ENCODE data around the gene TPRG1L.

Gene TPRG1L

DNA sequence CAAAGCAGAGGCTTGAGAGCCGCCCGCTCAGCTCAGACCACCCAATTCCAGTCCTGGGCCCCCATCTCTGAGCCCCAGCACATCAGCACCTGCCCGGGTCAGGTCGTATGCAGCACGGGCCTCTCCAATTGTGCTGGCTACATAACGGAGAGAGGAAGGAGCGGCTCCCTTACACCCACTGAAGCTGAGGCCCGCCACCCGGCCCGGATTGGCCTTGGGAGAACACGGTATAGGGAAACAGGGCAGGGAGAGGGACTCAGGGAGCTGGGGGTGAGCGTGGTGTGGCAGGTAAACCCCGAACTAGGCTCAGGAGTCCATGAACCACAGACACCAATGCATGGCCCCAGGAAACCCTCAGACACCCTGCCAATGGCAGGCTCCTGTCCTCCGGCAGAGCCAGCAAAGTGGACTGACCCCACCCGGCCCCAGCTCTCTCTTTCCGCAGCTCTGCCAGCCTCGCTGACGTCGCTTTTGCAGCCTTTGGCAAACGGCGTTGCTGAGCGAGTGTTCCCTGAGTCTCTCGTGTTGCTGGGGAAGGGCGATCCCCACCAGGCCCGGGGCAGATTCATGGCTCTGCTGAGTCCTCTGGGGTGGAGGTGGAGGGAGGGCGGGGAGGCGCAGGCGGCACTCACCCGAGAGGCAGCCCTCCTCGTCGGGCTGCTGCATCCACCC, 30.0 kb upstream of the TPRG1L start:
- DNase-seq, result no peak

- no peak for DNase-seq
Observed at GRCh38 chr1:3595949-3596348, 28.9 kb upstream of the TPRG1L start.

DNA sequence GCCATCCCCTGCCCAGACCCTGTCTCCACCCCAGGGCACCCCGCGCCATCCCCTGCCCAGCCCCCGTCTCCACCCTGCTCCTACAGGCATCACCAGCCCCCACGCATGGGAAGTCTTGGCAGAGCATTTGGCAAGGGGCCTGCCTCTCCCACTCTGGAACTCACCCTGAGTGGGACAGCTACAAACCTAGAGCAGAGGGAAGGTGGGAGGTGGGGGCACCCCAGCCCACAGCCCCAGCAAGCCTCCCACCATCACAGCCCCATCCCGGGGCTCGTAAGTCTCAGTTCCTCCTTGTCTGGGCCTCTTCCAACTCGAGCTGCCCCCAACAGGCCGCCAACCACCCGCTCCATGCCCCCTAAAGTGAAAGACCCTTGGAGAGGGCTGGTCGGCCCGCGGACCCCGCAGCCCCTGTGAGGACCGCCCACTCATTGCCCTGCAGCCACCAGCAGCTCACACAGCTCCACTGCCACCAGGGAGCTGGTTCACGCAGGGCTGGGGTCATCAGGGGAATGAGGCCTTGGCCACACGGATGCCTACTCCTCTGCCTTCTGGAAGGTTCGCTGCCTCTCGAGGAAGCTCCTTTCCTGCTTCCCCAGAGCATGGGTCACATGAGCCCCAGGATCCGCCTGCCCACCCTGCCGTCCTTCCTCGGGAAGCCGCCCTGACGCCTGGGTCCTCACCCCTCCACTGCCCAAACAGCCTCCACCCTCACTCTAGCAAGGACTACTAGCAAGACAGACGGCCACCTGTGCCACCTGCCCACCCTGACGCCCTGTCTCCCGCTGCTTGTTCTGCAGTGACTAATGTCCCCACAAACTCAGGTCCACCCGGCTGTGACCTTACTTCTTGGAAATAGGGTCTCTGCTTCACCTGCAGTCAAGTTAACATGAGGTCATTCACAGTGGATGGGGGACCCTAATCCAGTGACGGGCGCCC, 27.9 kb upstream of the TPRG1L start:
- no peak for DNase-seq

DNA sequence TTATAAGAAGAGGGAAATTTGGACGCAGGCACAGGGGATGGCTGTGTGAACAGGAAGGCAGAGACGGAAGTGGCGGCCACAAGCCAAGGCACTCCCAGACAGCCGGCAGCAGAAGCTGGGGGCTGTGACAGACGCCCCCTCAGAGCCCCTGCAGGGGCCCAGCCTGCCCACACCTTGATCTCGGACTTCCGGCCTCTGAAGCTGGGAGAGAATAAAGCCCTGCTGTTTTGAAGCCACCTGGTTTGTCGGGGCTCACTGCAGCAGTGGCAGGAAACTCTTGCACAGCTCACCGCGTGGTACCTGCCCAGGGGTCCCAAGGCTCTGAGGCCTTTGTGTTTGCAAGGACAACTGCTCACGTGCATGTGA, 27.2 kb upstream of the TPRG1L start:
- peak; percentile 82 for DNase-seq

DNA sequence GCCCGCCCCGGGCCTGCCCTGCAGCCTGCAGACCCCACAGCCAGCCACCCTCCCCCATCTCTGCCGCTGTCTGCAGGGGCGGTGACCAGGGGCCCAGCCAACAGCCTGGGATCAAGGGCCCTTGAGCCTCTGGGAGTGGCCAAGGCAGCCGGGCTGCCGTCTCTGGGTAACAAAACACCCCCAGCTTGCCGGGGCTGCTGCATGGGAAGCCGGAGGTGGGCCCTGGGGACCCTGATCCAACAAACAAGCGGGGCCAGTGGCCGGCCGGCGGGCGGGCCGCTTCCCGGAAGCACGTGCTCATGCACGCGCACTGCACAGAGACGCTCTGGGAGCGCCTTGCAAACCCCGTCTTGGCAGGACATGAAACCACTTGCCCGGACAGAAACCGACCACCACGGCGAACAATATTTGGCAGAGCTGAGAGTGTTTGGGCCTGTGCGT, 26.7 kb upstream of the TPRG1L start:
- peak; percentile 78 for DNase-seq

DNA sequence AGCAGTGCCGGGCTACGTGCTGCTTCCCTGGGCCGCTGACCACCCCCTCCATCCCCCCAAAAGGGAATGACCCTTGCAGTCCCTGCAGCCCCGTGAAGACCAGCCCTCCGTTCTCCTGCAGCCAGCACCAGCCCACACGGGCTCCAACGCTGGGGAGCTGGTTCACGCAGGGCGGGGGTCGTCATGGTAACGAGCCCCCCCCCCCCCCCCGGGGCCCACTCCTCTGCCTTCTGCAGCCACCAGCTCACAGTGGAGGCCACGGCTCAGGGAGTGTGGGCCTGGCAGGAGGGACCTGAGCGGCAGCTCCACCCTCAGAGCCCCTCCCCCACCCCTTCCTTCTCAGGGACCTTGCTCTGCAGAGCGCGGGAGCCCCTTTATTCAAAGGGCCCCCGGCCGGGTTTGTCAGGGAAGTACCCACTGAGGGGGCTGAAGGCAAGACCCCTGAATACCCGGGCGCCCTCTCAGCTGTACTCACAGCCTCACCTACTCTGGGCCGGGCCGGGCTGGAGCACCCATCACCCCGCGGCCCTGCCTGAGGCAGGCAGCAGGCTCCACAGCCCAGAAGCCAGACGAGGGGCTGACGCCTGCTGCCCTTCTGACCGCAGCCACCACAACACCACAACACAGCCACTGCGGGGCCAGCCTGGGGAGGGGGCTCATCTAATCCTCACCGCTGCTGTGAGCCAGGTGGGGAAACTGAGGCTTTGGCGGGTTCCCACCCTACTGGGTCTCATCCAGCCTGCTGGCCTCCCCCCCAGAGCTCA, 26.1 kb upstream of the TPRG1L start:
- peak; percentile 73 for DNase-seq

GRCh38 chr1:3599286-3599811, 25.5 kb upstream of the TPRG1L start:
- no peak for DNase-seq

GRCh38 chr1:3599816-3600215, 25.0 kb upstream of the TPRG1L start:
- no peak for DNase-seq

GRCh38 chr1:3600354-3600753, 24.5 kb upstream of the TPRG1L start:
- DNase-seq, result no peak

DNA sequence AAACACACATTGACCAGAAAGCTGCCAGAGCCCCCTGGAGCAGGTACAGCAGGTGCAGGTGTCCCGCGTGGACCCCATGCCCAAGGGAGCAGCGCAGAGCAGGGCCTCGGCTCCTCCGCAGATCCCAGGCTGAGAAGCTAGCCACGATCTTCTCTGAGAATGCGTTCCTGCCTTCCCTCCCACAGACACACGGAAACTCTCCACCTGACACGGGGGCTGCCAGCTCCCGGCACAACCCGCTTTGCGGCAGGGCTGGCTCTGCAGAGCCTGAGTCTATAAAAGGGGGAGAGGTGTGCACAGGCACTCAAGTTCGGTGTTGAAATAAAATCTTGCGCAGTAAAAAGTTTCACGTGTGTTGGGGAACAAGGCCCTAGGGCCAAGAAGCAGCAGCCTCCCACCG, 23.1 kb upstream of the TPRG1L start:
- DNase-seq, result no peak

GRCh38 chr1:3602375-3602774, 22.4 kb upstream of the TPRG1L start:
- DNase-seq, result no peak

- DNase-seq, result no peak
Observed at GRCh38 chr1:3603156-3603555, 21.7 kb upstream of the TPRG1L start.

GRCh38 chr1:3603571-3604467, 21.0 kb upstream of the TPRG1L start:
- no peak for DNase-seq

GRCh38 chr1:3604468-3604974, 20.3 kb upstream of the TPRG1L start:
- no peak for DNase-seq

DNA sequence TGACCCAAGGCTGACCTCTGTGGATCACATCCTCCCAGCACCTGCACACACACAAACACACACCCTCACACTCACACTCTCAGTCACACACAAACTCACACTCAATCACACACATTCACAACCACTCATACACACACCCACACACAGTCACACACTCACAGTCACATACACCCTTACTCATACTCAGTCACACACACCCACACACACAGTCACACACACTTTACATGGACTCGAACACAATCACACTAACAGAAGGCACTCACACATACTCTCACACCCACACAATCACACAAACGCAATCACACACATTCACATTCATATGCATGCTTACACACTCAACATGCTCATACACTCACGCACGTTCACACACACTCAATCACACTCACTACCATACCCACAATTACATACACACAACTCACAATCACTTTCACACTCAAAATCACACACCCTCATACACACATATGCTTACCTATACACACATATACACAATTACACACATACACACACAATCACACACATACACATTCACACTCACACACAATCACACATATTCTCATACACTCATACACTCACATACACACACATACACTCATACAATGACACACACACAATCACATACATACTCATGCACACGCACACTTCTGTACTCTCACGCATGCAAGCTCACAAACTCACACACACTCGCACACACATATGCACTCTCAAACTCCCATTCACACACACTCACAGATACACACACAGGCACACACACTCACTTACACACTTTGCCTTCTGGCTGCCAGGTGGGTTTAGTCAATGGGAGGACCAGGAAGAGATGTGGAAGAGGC, 19.6 kb upstream of the TPRG1L start:
- no peak for DNase-seq

- no peak for DNase-seq
Observed at GRCh38 chr1:3606779-3607702, 17.8 kb upstream of the TPRG1L start.

GRCh38 chr1:3607703-3608065, 17.1 kb upstream of the TPRG1L start:
- DNase-seq, result no peak

DNA sequence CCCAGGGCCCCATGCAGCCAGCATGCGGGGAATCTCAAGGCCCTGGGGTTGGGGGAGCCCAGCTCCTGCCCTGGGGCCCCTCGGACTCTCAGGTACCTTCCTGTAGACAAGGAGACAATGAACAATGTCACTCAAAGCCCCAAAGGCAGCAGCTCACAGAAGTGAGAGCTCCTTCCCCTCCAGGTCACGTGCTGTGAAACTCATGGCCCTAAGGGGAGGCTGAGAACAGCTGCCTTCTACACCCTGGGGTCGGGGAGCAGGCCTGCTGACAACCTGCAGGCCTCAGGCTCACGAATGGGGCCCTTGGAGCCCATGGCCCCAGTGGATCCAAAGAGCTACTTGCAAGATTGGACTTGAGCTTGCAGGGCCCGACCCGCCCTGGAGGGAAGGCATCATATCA, 16.7 kb upstream of the TPRG1L start:
- DNase-seq, result no peak

DNA sequence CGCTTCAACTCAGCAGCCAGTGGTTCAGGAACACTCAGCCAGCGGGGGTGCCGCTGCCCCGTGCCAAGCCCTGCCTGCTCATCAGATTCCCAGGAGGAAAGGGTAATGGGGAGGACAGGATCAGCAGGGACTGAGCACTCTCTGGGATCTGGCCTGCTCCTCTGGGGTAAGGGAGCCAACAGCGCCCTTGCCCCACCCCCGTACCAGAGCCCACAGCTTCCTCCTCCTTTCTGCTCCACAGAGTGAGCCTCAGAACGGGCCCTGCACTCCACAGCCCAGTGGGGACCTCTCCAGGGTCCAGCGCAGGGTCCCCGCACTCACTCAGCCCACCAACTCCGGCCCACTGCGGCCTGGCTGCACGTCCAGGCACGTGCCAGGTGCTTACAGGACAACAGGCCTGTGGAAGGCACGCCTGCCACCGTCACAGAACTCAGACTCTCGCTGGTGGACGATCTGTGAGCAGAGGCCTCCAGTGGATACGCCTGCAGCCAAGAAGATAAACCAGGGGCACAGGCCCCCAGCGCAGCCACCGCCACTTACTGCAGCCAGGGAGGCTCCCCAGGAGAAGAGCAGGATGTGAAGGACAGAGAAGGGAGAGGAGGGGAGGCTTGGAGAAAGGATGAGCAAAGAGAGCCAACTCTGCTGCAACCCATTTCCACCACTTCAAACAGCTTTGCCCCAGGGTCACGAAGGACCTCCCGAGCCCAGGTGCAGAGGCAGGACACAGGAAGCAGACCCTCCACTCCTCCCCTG, 15.6 kb upstream of the TPRG1L start:
- DNase-seq, result no peak
